GM12878 (cell line): ENCODE measurements around the gene KDM3B. TPM values are rescaled to one million over a fixed set of nuclear protein-coding genes. Genes with fewer than 3 reads are reported as not detected.
A peak's percentile ranks its signal among the peaks of the same experiment; 100 is the strongest.

Experiments used
- ATAC-seq: fragments of 200-7000 bp; cut with Tn5 transposase; 3 replicates; pipeline ENCODE4 v1.9.1; 2020; ENCODE audit warnings: mild to moderate bottlenecking, moderate library complexity
- BruUV-seq: library from RNA; stranded (reverse); fragments of 400-500 nt; replicated peaks from 2 replicates; lab custom pipeline; 2021; lab: Mats Ljungman, UMichigan
- CTCF ChIA-PET: fragments of 300-600 bp; sonication (Branson Sonifier 250); formaldehyde crosslinking; extraction: SDS; loops from one replicate; lab custom pipeline; 2021; ENCODE audit warnings: inconsistent platforms; lab: Yijun Ruan, JAX
- POLR2A ChIA-PET: fragments of 350-600 bp; formaldehyde crosslinking; extraction: SDS; loops from one replicate; lab custom pipeline; 2021; ENCODE audit warnings: inconsistent platforms; lab: Charles Lee
- RAD21 ChIA-PET: fragments of 300-600 bp; sonication (Branson Sonifier 250); formaldehyde crosslinking; loops from one replicate; lab custom pipeline; 2023; ENCODE audit warnings: antibody characterized with exemption; ENCODE audit not compliant: unreplicated experiment; lab: Charles Lee
- SMC1A ChIA-PET: fragments of 300-600 bp; sonication (Branson Sonifier 250); formaldehyde crosslinking; loops from one replicate; lab custom pipeline; 2023; ENCODE audit not compliant: unreplicated experiment, uncharacterized antibody; lab: Charles Lee
- DNase-seq: peaks from one replicate; pipeline ENCODE4 v3.0.0-alpha.2; 2011; ENCODE audit warnings: low read depth, low spot score
- FAIRE-seq: peaks from 3 replicates; lab custom pipeline; 2011; peaks lifted over from hg19 to GRCh38; lab: Jason Lieb, UNC
- H2AFZ ChIP-seq: 2 replicates; pipeline ENCODE4 v1.6.0; 2011; ENCODE audit warnings: low read depth, low read length, control low read depth; ENCODE audit not compliant: control insufficient read depth
- H3K27ac ChIP-seq: 2 replicates; pipeline ENCODE4 v1.5.1; 2011; ENCODE audit warnings: control low read depth; ENCODE audit not compliant: control insufficient read depth, insufficient read depth
- H3K27me3 ChIP-seq, 2 experiments: replicated peaks in 1 of 2; 2 replicates each; pipeline versions ENCODE4 v1.6.0 to v1.6.1; 2011; ENCODE audit warnings: low read length in 1 of 2; ENCODE audit not compliant: control insufficient read depth in 2 of 2, insufficient read depth in 2 of 2
- H3K36me3 ChIP-seq, 2 experiments: 2 replicates each; pipeline ENCODE4 v1.5.1; 2011; ENCODE audit warnings: low read length in 1 of 2; ENCODE audit not compliant: control insufficient read depth in 2 of 2, insufficient read depth in 2 of 2
- H3K4me1 ChIP-seq: 2 replicates; pipeline ENCODE4 v1.6.1; 2011; ENCODE audit warnings: mild to moderate bottlenecking, low read length, moderate library complexity, mixed read lengths; ENCODE audit not compliant: control insufficient read depth, insufficient read depth
- H3K4me2 ChIP-seq: 2 replicates; pipeline ENCODE4 v1.6.0; 2011; ENCODE audit warnings: control low read depth; ENCODE audit not compliant: control insufficient read depth, insufficient read depth
- H3K4me3 ChIP-seq: fragments of 200-600 bp; sonication (generic); 2 replicates; pipeline ENCODE4 v1.5.1; 2016
- H3K79me2 ChIP-seq: 2 replicates; pipeline ENCODE4 v1.6.0; 2011; ENCODE audit warnings: low read length; ENCODE audit not compliant: control insufficient read depth, insufficient read depth
- H3K9ac ChIP-seq: 2 replicates; pipeline ENCODE4 v1.8.0; 2011; ENCODE audit warnings: low read length, control low read depth, mixed read lengths; ENCODE audit not compliant: control insufficient read depth, insufficient read depth
- H3K9me3 ChIP-seq: replicated peaks from 3 replicates; pipeline ENCODE4 v1.5.1; 2011; ENCODE audit warnings: mild to moderate bottlenecking, low read length; ENCODE audit not compliant: control insufficient read depth, insufficient read depth
- H4K20me1 ChIP-seq: 2 replicates; pipeline ENCODE4 v1.6.0; 2011; ENCODE audit not compliant: control insufficient read depth, insufficient read depth
- ATF7 ChIP-seq: fragments of 450-650 bp; IDR thresholded peaks from 2 replicates; pipeline ENCODE4 v1.6.1; 2016; ENCODE audit warnings: low read depth, mild to moderate bottlenecking
- CHD4 ChIP-seq: fragments of 200-600 bp; sonication (generic); IDR thresholded peaks from 2 replicates; pipeline ENCODE4 v1.6.1; 2016; ENCODE audit warnings: mild to moderate bottlenecking
- POU2F2 ChIP-seq: IDR thresholded peaks from 3 replicates; pipeline ENCODE4 v1.6.1; 2011; ENCODE audit warnings: low read depth, mild to moderate bottlenecking, low read length, borderline replicate concordance
- SIX5 ChIP-seq: IDR thresholded peaks from 2 replicates; pipeline ENCODE4 v1.6.1; 2011; ENCODE audit warnings: mild to moderate bottlenecking, low read depth, low read length, moderate library complexity; ENCODE audit not compliant: severe bottlenecking
- ZBED1 ChIP-seq: IDR thresholded peaks from 2 replicates; pipeline ENCODE4 v1.6.1; 2016; ENCODE audit warnings: borderline replicate concordance
- ZZZ3 ChIP-seq: IDR thresholded peaks from 2 replicates; pipeline ENCODE4 v1.6.1; 2011; ENCODE audit warnings: low read depth; ENCODE audit not compliant: control insufficient read depth, insufficient read length
- WGBS: methylation state at CpG from one replicate; pipeline ENCODE4 v1.1.6; 2016; ENCODE audit warnings: low lambda C conversion rate; ENCODE audit not compliant: insufficient replicate concordance, insufficient coverage; ENCODE audit errors: missing lambda C conversion rate; 5-methylcytosine and 5-hydroxymethylcytosine counted together
- in situ Hi-C: fragments of 300-500 bp; cut with MboI; formaldehyde crosslinking; loops from 9 replicates; pipeline ENCODE4 v1.14.3; 2018; ENCODE audit warnings: mixed read lengths
- intact Hi-C: fragments of 100-400 bp; cut with micrococcal nuclease; formaldehyde crosslinking; loops from one replicate; pipeline ENCODE4 v1.14.2; 2022; ENCODE audit not compliant: unreplicated experiment
- polyA plus RNA-seq, 11 experiments: library from polyadenylated mRNA; depleted of rRNA in 4 of 11; unstranded in 6 of 11; stranded (reverse) in 5 of 11; fragments of >200 nt; fragmentation: Nextera tagmentation in 4 of 11; fragmentation: Illumina TruSeq in 1 of 11; extraction: Ambion mirVana in 4 of 11; extraction: Trizol in 1 of 11; gene quantifications; 1 replicate in 1 of 11; 2 replicates in 10 of 11; pipeline versions ENCODE4 v1.2.1 to v1.2.3, GENCODE V29; 2011 to 2016; ENCODE audit warnings: inconsistent platforms in 2 of 11, missing spikeins in 2 of 11, low read depth in 1 of 11
- total RNA-seq, 4 experiments: library from RNA; depleted of rRNA in 3 of 4; stranded (reverse); fragments of >200 nt in 3 of 4; fragmentation: Illumina TruSeq in 1 of 4; extraction: Trizol in 1 of 4; gene quantifications; 2 replicates each; pipeline versions ENCODE4 v1.2.1 to v1.2.3, GENCODE V29; 2013 to 2021
- TF ChIP-seq, protein P1 (sequence below): fragments of 450-650 bp; IDR thresholded peaks from 2 replicates; pipeline ENCODE4 v1.6.1; 2016; ENCODE audit warnings: mild to moderate bottlenecking
- TF ChIP-seq, protein P2 (sequence below): fragments of 450-650 bp; formaldehyde crosslinking; IDR thresholded peaks from 2 replicates; pipeline ENCODE4 v1.4.0; 2020; ENCODE audit warnings: mild to moderate bottlenecking, moderate library complexity
- TF ChIP-seq, protein P3 (sequence below): IDR thresholded peaks from 2 replicates; pipeline ENCODE4 v1.6.1; 2011; ENCODE audit warnings: borderline replicate concordance, low read depth, mild to moderate bottlenecking, moderate library complexity, low read length; ENCODE audit not compliant: insufficient read depth, poor library complexity, severe bottlenecking
- TF ChIP-seq, protein P4 (sequence below): fragments of 450-650 bp; IDR thresholded peaks from 2 replicates; pipeline ENCODE4 v1.6.1; 2018; ENCODE audit warnings: mild to moderate bottlenecking, low read depth, moderate library complexity; ENCODE audit not compliant: partially characterized antibody

Gene KDM3B
- total and polyA plus RNA-seq, 10 of the 15 experiments (the other 5 are each of a cell fraction or from before 2014, with no cell fraction given): 8.5 to 45.7 (median 29.0) TPM

DNA sequence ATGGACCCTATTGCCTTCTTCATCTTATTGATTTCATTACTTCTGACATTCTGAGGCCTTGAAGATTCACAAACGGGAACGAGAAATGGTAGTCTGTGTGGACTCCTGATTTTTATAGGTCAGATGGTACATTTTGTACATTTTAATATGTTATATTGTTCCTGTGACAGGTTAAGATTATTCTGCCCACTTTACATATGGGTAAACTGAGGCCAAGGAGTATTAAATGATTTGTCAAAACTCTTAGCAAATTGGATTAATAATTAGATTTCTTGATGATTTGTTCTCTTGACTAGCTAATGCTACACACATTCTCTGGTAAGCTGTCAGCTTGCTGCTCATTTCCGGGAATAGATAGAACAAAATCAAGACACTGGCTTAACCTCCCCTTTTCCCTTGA, 12.5 kb upstream of the KDM3B start:
- in situ Hi-C loops: no loop called here
- TF ChIP-seq SIX5 (no peak), ZBED1 (no peak), ATF7 (no peak), ZZZ3 (no peak), POU2F2 (no peak), CHD4 (no peak)
- TF ChIP-seq, protein P1, sequence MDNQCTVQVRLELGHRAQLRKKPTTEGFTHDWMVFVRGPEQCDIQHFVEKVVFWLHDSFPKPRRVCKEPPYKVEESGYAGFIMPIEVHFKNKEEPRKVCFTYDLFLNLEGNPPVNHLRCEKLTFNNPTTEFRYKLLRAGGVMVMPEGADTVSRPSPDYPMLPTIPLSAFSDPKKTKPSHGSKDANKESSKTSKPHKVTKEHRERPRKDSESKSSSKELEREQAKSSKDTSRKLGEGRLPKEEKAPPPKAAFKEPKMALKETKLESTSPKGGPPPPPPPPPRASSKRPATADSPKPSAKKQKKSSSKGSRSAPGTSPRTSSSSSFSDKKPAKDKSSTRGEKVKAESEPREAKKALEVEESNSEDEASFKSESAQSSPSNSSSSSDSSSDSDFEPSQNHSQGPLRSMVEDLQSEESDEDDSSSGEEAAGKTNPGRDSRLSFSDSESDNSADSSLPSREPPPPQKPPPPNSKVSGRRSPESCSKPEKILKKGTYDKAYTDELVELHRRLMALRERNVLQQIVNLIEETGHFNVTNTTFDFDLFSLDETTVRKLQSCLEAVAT: no peak
- TF ChIP-seq, protein P2, sequence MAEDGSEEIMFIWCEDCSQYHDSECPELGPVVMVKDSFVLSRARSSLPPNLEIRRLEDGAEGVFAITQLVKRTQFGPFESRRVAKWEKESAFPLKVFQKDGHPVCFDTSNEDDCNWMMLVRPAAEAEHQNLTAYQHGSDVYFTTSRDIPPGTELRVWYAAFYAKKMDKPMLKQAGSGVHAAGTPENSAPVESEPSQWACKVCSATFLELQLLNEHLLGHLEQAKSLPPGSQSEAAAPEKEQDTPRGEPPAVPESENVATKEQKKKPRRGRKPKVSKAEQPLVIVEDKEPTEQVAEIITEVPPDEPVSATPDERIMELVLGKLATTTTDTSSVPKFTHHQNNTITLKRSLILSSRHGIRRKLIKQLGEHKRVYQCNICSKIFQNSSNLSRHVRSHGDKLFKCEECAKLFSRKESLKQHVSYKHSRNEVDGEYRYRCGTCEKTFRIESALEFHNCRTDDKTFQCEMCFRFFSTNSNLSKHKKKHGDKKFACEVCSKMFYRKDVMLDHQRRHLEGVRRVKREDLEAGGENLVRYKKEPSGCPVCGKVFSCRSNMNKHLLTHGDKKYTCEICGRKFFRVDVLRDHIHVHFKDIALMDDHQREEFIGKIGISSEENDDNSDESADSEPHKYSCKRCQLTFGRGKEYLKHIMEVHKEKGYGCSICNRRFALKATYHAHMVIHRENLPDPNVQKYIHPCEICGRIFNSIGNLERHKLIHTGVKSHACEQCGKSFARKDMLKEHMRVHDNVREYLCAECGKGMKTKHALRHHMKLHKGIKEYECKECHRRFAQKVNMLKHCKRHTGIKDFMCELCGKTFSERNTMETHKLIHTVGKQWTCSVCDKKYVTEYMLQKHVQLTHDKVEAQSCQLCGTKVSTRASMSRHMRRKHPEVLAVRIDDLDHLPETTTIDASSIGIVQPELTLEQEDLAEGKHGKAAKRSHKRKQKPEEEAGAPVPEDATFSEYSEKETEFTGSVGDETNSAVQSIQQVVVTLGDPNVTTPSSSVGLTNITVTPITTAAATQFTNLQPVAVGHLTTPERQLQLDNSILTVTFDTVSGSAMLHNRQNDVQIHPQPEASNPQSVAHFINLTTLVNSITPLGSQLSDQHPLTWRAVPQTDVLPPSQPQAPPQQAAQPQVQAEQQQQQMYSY: no peak
- TF ChIP-seq, protein P3, sequence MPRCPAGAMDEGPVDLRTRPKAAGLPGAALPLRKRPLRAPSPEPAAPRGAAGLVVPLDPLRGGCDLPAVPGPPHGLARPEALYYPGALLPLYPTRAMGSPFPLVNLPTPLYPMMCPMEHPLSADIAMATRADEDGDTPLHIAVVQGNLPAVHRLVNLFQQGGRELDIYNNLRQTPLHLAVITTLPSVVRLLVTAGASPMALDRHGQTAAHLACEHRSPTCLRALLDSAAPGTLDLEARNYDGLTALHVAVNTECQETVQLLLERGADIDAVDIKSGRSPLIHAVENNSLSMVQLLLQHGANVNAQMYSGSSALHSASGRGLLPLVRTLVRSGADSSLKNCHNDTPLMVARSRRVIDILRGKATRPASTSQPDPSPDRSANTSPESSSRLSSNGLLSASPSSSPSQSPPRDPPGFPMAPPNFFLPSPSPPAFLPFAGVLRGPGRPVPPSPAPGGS: no peak
- TF ChIP-seq, protein P4, sequence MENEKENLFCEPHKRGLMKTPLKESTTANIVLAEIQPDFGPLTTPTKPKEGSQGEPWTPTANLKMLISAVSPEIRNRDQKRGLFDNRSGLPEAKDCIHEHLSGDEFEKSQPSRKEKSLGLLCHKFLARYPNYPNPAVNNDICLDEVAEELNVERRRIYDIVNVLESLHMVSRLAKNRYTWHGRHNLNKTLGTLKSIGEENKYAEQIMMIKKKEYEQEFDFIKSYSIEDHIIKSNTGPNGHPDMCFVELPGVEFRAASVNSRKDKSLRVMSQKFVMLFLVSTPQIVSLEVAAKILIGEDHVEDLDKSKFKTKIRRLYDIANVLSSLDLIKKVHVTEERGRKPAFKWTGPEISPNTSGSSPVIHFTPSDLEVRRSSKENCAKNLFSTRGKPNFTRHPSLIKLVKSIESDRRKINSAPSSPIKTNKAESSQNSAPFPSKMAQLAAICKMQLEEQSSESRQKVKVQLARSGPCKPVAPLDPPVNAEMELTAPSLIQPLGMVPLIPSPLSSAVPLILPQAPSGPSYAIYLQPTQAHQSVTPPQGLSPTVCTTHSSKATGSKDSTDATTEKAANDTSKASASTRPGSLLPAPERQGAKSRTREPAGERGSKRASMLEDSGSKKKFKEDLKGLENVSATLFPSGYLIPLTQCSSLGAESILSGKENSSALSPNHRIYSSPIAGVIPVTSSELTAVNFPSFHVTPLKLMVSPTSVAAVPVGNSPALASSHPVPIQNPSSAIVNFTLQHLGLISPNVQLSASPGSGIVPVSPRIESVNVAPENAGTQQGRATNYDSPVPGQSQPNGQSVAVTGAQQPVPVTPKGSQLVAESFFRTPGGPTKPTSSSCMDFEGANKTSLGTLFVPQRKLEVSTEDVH: no peak

More for the DNA sequence above, 12.5 kb upstream of the KDM3B start:
- WGBS: 96% methylated on average over 3 of the region's 3 CpGs
- Histone ChIP-seq H2AFZ (no peak overlapping the region), H3K27ac (0 out of 2 replicates have a peak overlapping the region, but pooled peaks have one; percentile 96), H3K4me2 (peak overlapping the region; percentile 69), H3K4me1 (no peaks in the 10 kb centered on the region), H3K36me3 (peaks cover 3% of the 10 kb centered on the region in 2 experiments), H4K20me1 (0 out of 2 replicates have a peak, but pooled peaks cover 3% of the 10 kb centered on the region), H3K9ac (no peak overlapping the region; the same call in 1 of the 2 replicates), H3K9me3 (no peaks in the 10 kb centered on the region), H3K27me3 (no peaks in the 10 kb centered on the region), H3K79me2 (peaks cover 35% of the 10 kb centered on the region), H3K4me3 (peak overlapping the region; percentile 90)
- DNase-seq (no peak), ATAC-seq (no peak), FAIRE-seq (no peak)
- intact Hi-C loops: no loop called here
- POLR2A ChIA-PET: interaction anchor here (0.6 to 10.1 kb wide), 6 partner anchors 9 to 112 kb away, joined by 3 to 143 read pairs (median 4); partner anchors contain the start of genes CDC25C and KDM3B
- CTCF ChIA-PET: interaction anchor here (0.8 to 9.1 kb wide), 4 partner anchors 12 to 155 kb away, joined by 3 to 266 read pairs (median 4); partner anchors contain the start of gene KDM3B
- BruUV-seq: no TSS peak
- SMC1A ChIA-PET: interaction anchor here (1.0 to 6.1 kb wide), 4 partner anchors 9 to 30 kb away, joined by 3 to 102 read pairs (median 4); partner anchors contain the start of gene KDM3B
- RAD21 ChIA-PET: interaction anchor here (1.0 to 1.7 kb wide), 4 partner anchors 8 to 127 kb away, joined by 3 to 17 read pairs (median 4); partner anchors contain the start of genes CDC23, CDC25C and KDM3B
